ENCODE results near the gene EIF4B. TPM values are rescaled to one million over a fixed set of nuclear protein-coding genes. Genes with fewer than 3 reads are reported as not detected.

Gene EIF4B
- total RNA-seq, 1 donor from 2014 or later = 833 TPM

GRCh38 chr12:53074999-53075370 is 68.7 kb downstream of the EIF4B start:
- H3K4me3 ChIP-seq = no peak overlapping the region
- no peak for DNase-seq (ENCODE audit: low spot score)
- Mint-ChIP-seq H3K4me1 (peaks cover 42% of the 10 kb centered on the region), H3K4me3 (no peak overlapping the region), H3K27ac (no peak overlapping the region), H3K36me3 (peaks cover 23% of the 10 kb centered on the region), H3K9me3 (peaks cover 4% of the 10 kb centered on the region), H3K27me3 (ENCODE audit: insufficient read depth, low read depth) (peaks cover 6% of the 10 kb centered on the region)
- H3K9ac ChIP-seq = no peak overlapping the region
- H3K4me1 ChIP-seq = peaks cover 25% of the 10 kb centered on the region
- H3K27ac ChIP-seq = no peak overlapping the region
- H3K79me2 ChIP-seq (ENCODE audit: low read depth) = no peaks in the 10 kb centered on the region
- H4K20me1 ChIP-seq (ENCODE audit: low read depth) = peaks cover 22% of the 10 kb centered on the region
- no peaks in the 10 kb centered on the region for H3K27me3 ChIP-seq
- no peak overlapping the region for H2AFZ ChIP-seq (replicated peaks)
- no peak overlapping the region for H3K4me2 ChIP-seq
- peaks cover 32% of the 10 kb centered on the region for H3F3A ChIP-seq (ENCODE audit: low read depth)
- H3K36me3 ChIP-seq = no peaks in the 10 kb centered on the region
- H3K9me3 ChIP-seq (ENCODE audit: low read depth) = no peaks in the 10 kb centered on the region
- TF ChIP-seq EZH2phosphoT487 (IDR thresholded peaks at IDR 0.05) = no peak
- no peak for TF ChIP-seq CTCF (IDR thresholded peaks at IDR 0.05)
- TF ChIP-seq EZH2 (IDR thresholded peaks at IDR 0.05) = no peak

GRCh38 chr12:53076461-53076860 is 70.2 kb downstream of the EIF4B start:
- H3K79me2 ChIP-seq (ENCODE audit: low read depth) = no peaks in the 10 kb centered on the region
- Mint-ChIP-seq H3K27me3 (ENCODE audit: insufficient read depth, low read depth) (peaks cover 7% of the 10 kb centered on the region), H3K36me3 (peaks cover 23% of the 10 kb centered on the region), H3K4me1 (peaks cover 35% of the 10 kb centered on the region), H3K4me3 (no peak overlapping the region), H3K27ac (no peak overlapping the region), H3K9me3 (peaks cover 4% of the 10 kb centered on the region)
- H2AFZ ChIP-seq (replicated peaks) = no peak overlapping the region
- no peaks in the 10 kb centered on the region for H3K36me3 ChIP-seq
- peaks cover 30% of the 10 kb centered on the region for H3F3A ChIP-seq (ENCODE audit: low read depth)
- no peak overlapping the region for H3K4me2 ChIP-seq
- peaks cover 15% of the 10 kb centered on the region for H3K27me3 ChIP-seq
- no peak overlapping the region for H3K4me3 ChIP-seq
- TF ChIP-seq CTCF (IDR thresholded peaks at IDR 0.05) = no peak
- TF ChIP-seq EZH2 (IDR thresholded peaks at IDR 0.05) = no peak
- TF ChIP-seq EZH2phosphoT487 (IDR thresholded peaks at IDR 0.05) = no peak
- peaks cover 19% of the 10 kb centered on the region for H3K4me1 ChIP-seq
- no peak for DNase-seq (ENCODE audit: low spot score)
- H3K9me3 ChIP-seq (ENCODE audit: low read depth) = no peaks in the 10 kb centered on the region
- H3K27ac ChIP-seq = no peak overlapping the region
- H4K20me1 ChIP-seq (ENCODE audit: low read depth) = peaks cover 15% of the 10 kb centered on the region
- no peak overlapping the region for H3K9ac ChIP-seq

GRCh38 chr12:53077030-53077429 is 70.8 kb downstream of the EIF4B start:
- Histone ChIP-seq H3K4me3 (no peak overlapping the region), H3K27ac (no peak overlapping the region), H3K27me3 (peaks cover 20% of the 10 kb centered on the region), H2AFZ (replicated peaks) (no peak overlapping the region), H3K36me3 (no peaks in the 10 kb centered on the region), H3K9ac (no peak overlapping the region), H3F3A (ENCODE audit: low read depth) (peaks cover 26% of the 10 kb centered on the region), H3K79me2 (ENCODE audit: low read depth) (no peaks in the 10 kb centered on the region), H3K4me1 (peaks cover 16% of the 10 kb centered on the region), H4K20me1 (ENCODE audit: low read depth) (peaks cover 10% of the 10 kb centered on the region), H3K9me3 (ENCODE audit: low read depth) (no peaks in the 10 kb centered on the region), H3K4me2 (no peak overlapping the region)
- H3K27me3 Mint-ChIP-seq (ENCODE audit: insufficient read depth, low read depth) = peaks cover 7% of the 10 kb centered on the region
- H3K9me3 Mint-ChIP-seq = peaks cover 4% of the 10 kb centered on the region
- DNase-seq (ENCODE audit: low spot score) = no peak
- peaks cover 30% of the 10 kb centered on the region for H3K4me1 Mint-ChIP-seq
- H3K27ac Mint-ChIP-seq = no peak overlapping the region
- TF ChIP-seq EZH2 (IDR thresholded peaks at IDR 0.05) (no peak), CTCF (IDR thresholded peaks at IDR 0.05) (no peak), EZH2phosphoT487 (IDR thresholded peaks at IDR 0.05) (no peak)
- H3K4me3 Mint-ChIP-seq = no peak overlapping the region
- H3K36me3 Mint-ChIP-seq = peaks cover 23% of the 10 kb centered on the region

Data from neural progenitor cell (in vitro differentiated cells).